Forelimb muscle (tissue), 1 donor: Measurements from ENCODE around the gene MAP4K3. TPM values are rescaled to one million over a fixed set of nuclear protein-coding genes. Genes with fewer than 3 reads are reported as not detected.
A peak's percentile ranks its signal among the peaks of the same experiment; 100 is the strongest.

Experiments
- DNase-seq: peaks from one replicate; pipeline ENCODE4 v3.0.0-alpha.2; 2013; ENCODE audit warnings: low read depth
- polyA plus RNA-seq: library from polyadenylated mRNA; unstranded; fragments of 120-200 nt; gene quantifications from one replicate; pipeline ENCODE4 v1.2.1, GENCODE V29; 2013; ENCODE audit not compliant: insufficient read length

MAP4K3 gene
- 36.2 TPM for polyA plus RNA-seq

GRCh38 chr2:39436592-39437521 is at the start of gene MAP4K3:
TSS of gene MAP4K3 (minus strand) at chr2:39437285. CDS start at chr2:39436987, 298 bp downstream.
- peak; percentile 92 for DNase-seq

- no peak for DNase-seq
Observed at GRCh38 chr2:39486071-39486470, 49.0 kb upstream of the MAP4K3 start.

- DNase-seq, result no peak
Observed at GRCh38 chr2:39484620-39485495, 47.8 kb upstream of the MAP4K3 start.

- no peak for DNase-seq
Observed at GRCh38 chr2:39484206-39484605, 47.1 kb upstream of the MAP4K3 start.

GRCh38 chr2:39483534-39483933 is 46.4 kb upstream of the MAP4K3 start:
- no peak for DNase-seq

GRCh38 chr2:39481611-39482010 is 44.5 kb upstream of the MAP4K3 start:
- no peak for DNase-seq

GRCh38 chr2:39479696-39480095 is 42.6 kb upstream of the MAP4K3 start:
- no peak for DNase-seq

- DNase-seq, result no peak
Observed at GRCh38 chr2:39479053-39479670, 42.1 kb upstream of the MAP4K3 start.

GRCh38 chr2:39476524-39476923 is 39.4 kb upstream of the MAP4K3 start:
- no peak for DNase-seq

- DNase-seq, result no peak
Observed at GRCh38 chr2:39475006-39475405, 37.9 kb upstream of the MAP4K3 start.

- DNase-seq, result no peak
Observed at GRCh38 chr2:39470580-39470979, 33.5 kb upstream of the MAP4K3 start.

GRCh38 chr2:39469807-39470206 is 32.7 kb upstream of the MAP4K3 start:
- no peak for DNase-seq

- peak; percentile 38 for DNase-seq
Observed at GRCh38 chr2:39468579-39469451, 31.7 kb upstream of the MAP4K3 start.

GRCh38 chr2:39466311-39466710 is 29.2 kb upstream of the MAP4K3 start:
- DNase-seq, result no peak

- no peak for DNase-seq
Observed at GRCh38 chr2:39464864-39465263, 27.8 kb upstream of the MAP4K3 start.

GRCh38 chr2:39455826-39456225 is 18.7 kb upstream of the MAP4K3 start:
- no peak for DNase-seq

GRCh38 chr2:39452396-39452795 is 15.3 kb upstream of the MAP4K3 start:
- no peak for DNase-seq

GRCh38 chr2:39451954-39452353 is 14.9 kb upstream of the MAP4K3 start:
- DNase-seq, result no peak

GRCh38 chr2:39448169-39448502 is 11.1 kb upstream of the MAP4K3 start:
- no peak for DNase-seq

- DNase-seq, result no peak
Observed at GRCh38 chr2:39447266-39448168, 10.4 kb upstream of the MAP4K3 start.
